NCI-H345 (cell line): Measurements from ENCODE around the gene GOLGA5.
A peak's percentile ranks its signal among the peaks of the same experiment; 100 is the strongest.
"Not testable (repeated sequence)": the region's sequence is repeated elsewhere in the genome, so short reads cannot be mapped to it uniquely, and the experiment has no call there.

Experiments used
- DNase-seq: peaks from one replicate; lab custom pipeline; 2025; lab: John Stamatoyannopoulos, UW

The GOLGA5 gene

GRCh38 chr14:92832137-92832700, 38.1 kb downstream of the GOLGA5 start:
- no peak for DNase-seq

GRCh38 chr14:92841930-92842329, 47.8 kb downstream of the GOLGA5 start:
- DNase-seq: no peak

GRCh38 chr14:92844204-92844603, 50.1 kb downstream of the GOLGA5 start:
- no peak for DNase-seq

DNA sequence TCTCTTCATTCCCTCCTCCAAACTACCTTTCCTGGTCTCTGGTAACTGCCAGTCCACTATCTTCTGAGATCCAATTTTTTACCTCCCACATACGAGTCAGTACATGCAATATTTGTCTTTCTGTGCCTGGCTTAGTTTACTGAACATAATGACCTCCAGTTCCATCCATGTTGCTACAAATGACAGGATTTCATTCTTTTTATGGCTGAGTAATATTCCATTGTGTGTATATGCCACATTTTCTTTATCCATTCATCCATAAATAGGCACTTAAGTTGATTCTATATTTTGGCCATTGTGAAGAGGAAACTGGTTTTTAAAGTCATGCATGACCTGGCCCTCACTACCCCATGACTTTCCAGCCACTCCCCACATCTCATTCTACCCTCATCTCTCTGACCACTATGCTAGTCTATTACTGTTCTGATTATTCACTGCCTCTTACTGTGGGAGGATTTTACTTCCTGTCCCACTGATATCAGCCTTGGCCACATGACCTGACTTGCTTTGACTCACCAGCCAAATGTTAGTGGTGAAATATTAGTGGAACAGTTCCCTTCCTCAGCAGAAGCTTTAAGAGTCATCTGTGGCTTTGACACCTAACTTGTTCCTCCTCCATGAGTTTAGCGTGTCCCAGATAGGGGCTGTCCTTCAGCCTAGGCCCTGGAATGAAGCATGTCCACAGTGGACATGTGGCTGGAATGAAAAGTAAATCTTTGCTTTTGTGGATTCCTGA, 52.2 kb downstream of the GOLGA5 start:
- no peak for DNase-seq

- peak; percentile 51 for DNase-seq
Observed at GRCh38 chr14:92847278-92847677, 53.2 kb downstream of the GOLGA5 start.

GRCh38 chr14:92847749-92848148, 53.6 kb downstream of the GOLGA5 start:
- no peak for DNase-seq

- DNase-seq: peak; percentile 56
Observed at GRCh38 chr14:92848887-92849286, 54.8 kb downstream of the GOLGA5 start.

GRCh38 chr14:92850492-92850891, 56.4 kb downstream of the GOLGA5 start:
- no peak for DNase-seq

GRCh38 chr14:92853136-92853535, 59.0 kb downstream of the GOLGA5 start:
- not testable (repeated sequence) for DNase-seq

GRCh38 chr14:92860049-92860840, 66.1 kb downstream of the GOLGA5 start:
- DNase-seq: no peak

DNA sequence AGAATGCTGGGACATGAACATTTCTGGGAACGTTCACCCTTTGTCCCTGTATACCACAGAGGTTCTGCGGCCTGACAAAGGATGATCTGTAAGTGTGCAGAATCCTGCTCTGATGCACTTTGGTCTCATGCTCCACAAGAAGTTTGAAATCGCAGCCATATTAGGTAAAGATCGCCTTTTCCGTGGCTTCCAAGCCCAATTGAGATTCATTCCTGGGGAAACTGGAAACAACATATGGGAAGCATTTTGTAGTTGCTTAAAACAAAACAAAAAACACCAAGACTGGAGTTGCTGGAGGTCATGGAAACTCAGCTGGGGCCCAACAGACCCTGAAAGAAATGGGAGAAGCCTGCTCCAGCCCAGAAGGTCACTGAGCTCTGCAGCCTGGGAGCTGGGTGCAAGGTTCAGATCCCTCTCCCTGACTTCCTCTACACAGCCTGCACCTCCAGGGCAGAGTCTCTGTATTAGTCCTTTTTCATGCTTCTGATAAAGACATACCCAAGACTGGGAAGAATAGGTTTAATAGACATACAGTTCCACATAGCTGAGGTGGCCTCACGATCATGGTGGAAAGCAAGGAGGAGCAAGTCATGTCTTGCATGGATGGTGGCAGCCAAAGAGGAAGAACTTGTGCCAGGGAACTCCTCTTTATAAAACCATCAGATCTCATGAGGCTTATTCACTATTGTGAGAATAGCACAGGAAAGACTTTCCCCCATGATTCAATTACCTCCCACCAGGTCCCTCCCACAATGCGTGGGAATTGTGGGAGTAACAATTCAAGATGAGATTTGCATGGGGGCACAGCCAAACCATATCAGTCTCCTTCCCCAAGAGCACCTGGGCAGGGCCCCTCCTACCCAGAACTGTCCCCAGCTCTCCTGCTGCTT, 68.0 kb downstream of the GOLGA5 start:
- DNase-seq: no peak

- peak; percentile 81 for DNase-seq
Observed at GRCh38 chr14:92863286-92864080, 69.4 kb downstream of the GOLGA5 start.

DNA sequence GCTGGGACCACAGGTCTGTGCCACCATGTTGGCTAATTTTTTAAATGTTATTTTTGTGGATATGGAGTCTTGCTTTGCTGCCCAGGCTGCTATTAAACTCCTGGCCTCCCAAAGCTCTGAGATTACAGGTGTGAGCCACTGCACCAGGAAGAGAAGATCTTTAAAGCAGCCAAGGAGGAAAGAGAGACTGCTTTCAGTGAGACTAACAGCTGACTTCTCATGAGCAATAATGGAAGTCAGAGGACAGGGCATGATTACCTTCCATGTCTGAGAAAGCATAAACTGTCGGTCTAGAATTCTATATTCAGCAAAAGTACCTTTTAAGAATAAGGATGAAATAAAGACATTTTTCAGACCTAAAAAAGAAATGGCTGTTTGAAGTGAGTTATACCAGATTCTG, 71.6 kb downstream of the GOLGA5 start:
- DNase-seq: no peak

GRCh38 chr14:92866181-92866752, 72.2 kb downstream of the GOLGA5 start:
- DNase-seq: no peak

GRCh38 chr14:92866901-92867865, 73.1 kb downstream of the GOLGA5 start:
- peak; percentile 65 for DNase-seq

- no peak for DNase-seq
Observed at GRCh38 chr14:92874962-92875661, 81.0 kb downstream of the GOLGA5 start.

DNA sequence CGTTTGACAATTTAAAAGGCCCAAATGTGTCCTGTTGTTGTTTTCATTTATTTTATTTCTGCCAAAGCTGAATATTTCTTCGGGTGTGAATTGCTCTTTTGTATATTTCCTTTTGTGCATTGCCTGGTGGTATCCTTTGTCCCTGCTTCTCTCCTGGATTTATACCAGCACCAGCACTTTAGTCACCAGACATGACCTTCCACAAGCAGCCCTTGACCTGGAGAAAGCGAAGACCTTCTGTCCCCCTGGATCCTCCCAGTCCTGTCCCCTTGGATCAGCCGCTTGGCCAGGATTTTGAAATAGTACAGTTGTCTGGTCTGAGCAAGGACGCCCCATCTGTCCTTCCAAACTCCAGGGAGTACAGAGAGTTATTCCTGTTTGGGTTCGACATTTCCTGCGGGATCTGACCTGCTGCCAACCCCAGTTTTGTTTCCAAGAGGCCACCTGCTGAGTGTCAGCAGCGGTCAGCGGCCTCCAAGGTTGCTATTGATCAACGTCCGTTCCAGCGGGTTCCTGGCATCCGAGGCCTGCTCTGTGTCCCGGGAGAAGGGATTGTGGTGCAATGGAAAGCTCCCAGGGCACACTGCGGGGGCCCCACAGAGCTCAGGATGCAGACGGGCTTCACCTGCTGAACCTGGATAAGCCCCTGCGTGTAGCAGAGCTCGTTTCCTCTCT, 83.8 kb downstream of the GOLGA5 start:
- DNase-seq: no peak

- DNase-seq: no peak
Observed at GRCh38 chr14:92880351-92880750, 86.2 kb downstream of the GOLGA5 start.
